IMR-90 (cell line): ENCODE results near the gene AKAP13. TPM values are rescaled to one million over a fixed set of nuclear protein-coding genes. Genes with fewer than 3 reads are reported as not detected.

Source experiments
- ATAC-seq: fragments of 200-7000 bp; cut with Tn5 transposase; 2 replicates; pipeline ENCODE4 v1.9.1; 2020; ENCODE audit warnings: low read depth, mild to moderate bottlenecking, moderate library complexity
- BruUV-seq: library from RNA; stranded (reverse); fragments of 400-500 nt; replicated peaks from 2 replicates; lab custom pipeline; 2021; lab: Mats Ljungman, UMichigan
- CTCF ChIA-PET: fragments of 300-600 bp; formaldehyde crosslinking; extraction: SDS; loops from one replicate; lab custom pipeline; 2021; ENCODE audit warnings: antibody characterized with exemption; lab: Yijun Ruan, JAX
- POLR2A ChIA-PET: fragments of 300-600 bp; sonication (Branson Sonifier 250); formaldehyde crosslinking; loops from one replicate; lab custom pipeline; 2022; ENCODE audit warnings: antibody characterized with exemption; ENCODE audit not compliant: unreplicated experiment; lab: Charles Lee
- DNase-seq: peaks from one replicate; pipeline ENCODE4 v3.0.0; 2013
- H2AFZ ChIP-seq: replicated peaks from 2 replicates; pipeline ENCODE3; 2013; ENCODE audit warnings: low read length, mild to moderate bottlenecking; ENCODE audit not compliant: poor library complexity
- H2AK5ac ChIP-seq: 2 replicates; pipeline ENCODE4 v1.6.1; 2013; ENCODE audit warnings: low read depth, low read length, inconsistent platforms
- H2AK9ac ChIP-seq: replicated peaks from 2 replicates; pipeline ENCODE3; 2013; ENCODE audit warnings: mild to moderate bottlenecking, low read depth, low read length, moderate library complexity; ENCODE audit not compliant: poor library complexity
- H2BK120ac ChIP-seq: 2 replicates; pipeline ENCODE4 v1.6.1; 2013; ENCODE audit warnings: low read depth, low read length, inconsistent platforms
- H2BK15ac ChIP-seq: 3 replicates; pipeline ENCODE4 v1.6.1; 2013; ENCODE audit warnings: low read depth, low read length, inconsistent platforms
- H2BK20ac ChIP-seq: 2 replicates; pipeline ENCODE4 v1.6.1; 2013; ENCODE audit warnings: low read depth, mild to moderate bottlenecking, inconsistent platforms, low read length, moderate library complexity
- H2BK5ac ChIP-seq: 2 replicates; pipeline ENCODE4 v1.6.1; 2013; ENCODE audit warnings: mild to moderate bottlenecking, low read depth, low read length, inconsistent platforms; ENCODE audit not compliant: poor library complexity, severe bottlenecking
- H3K14ac ChIP-seq: replicated peaks from 2 replicates; pipeline ENCODE4 v1.6.1; 2013; ENCODE audit warnings: low read depth, low read length, inconsistent platforms
- H3K18ac ChIP-seq: 2 replicates; pipeline ENCODE4 v1.6.1; 2013; ENCODE audit warnings: low read depth, low read length, control low read depth
- H3K23ac ChIP-seq: 2 replicates; pipeline ENCODE4 v1.6.1; 2013; ENCODE audit warnings: low read depth, low read length, inconsistent platforms
- H3K27ac ChIP-seq: 2 replicates; pipeline ENCODE4 v1.5.1; 2013; ENCODE audit warnings: mild to moderate bottlenecking, control low read depth, low read length; ENCODE audit not compliant: insufficient read depth
- H3K27me3 ChIP-seq: 2 replicates; pipeline ENCODE4 v1.6.1; 2013; ENCODE audit warnings: low read length; ENCODE audit not compliant: control insufficient read depth, insufficient read depth
- H3K36me3 ChIP-seq: 2 replicates; pipeline ENCODE4 v1.6.1; 2013; ENCODE audit warnings: low read length, mixed read lengths; ENCODE audit not compliant: control insufficient read depth, insufficient read depth
- H3K4ac ChIP-seq: 2 replicates; pipeline ENCODE4 v1.6.1; 2013; ENCODE audit warnings: low read depth, low read length, inconsistent platforms
- H3K4me1 ChIP-seq: 2 replicates; pipeline ENCODE4 v1.6.1; 2013; ENCODE audit warnings: low read length, mixed read lengths; ENCODE audit not compliant: control insufficient read depth, insufficient read depth
- H3K4me2 ChIP-seq: 2 replicates; pipeline ENCODE4 v1.6.1; 2013; ENCODE audit warnings: low read depth, mild to moderate bottlenecking, control low read depth, low read length, moderate library complexity
- H3K4me3 ChIP-seq: 2 replicates; pipeline ENCODE4 v1.5.1; 2013; ENCODE audit warnings: low read depth, mild to moderate bottlenecking, control low read depth, low read length, moderate library complexity; ENCODE audit not compliant: insufficient read depth
- H3K56ac ChIP-seq: 2 replicates; pipeline ENCODE4 v1.6.1; 2013; ENCODE audit warnings: low read length, inconsistent platforms; ENCODE audit not compliant: insufficient read depth; ENCODE audit errors: extremely low read depth
- H3K79me1 ChIP-seq, 2 experiments: 2 replicates each; pipeline ENCODE4 v1.6.1; 2013; ENCODE audit warnings: low read length in 2 of 2, inconsistent platforms in 1 of 2, low read depth in 1 of 2
- H3K9ac ChIP-seq: 2 replicates; pipeline ENCODE4 v1.6.1; 2013; ENCODE audit warnings: low read depth, low read length, control low read depth
- H3K9me1 ChIP-seq: 2 replicates; pipeline ENCODE4 v1.6.1; 2013; ENCODE audit warnings: low read length, inconsistent platforms; ENCODE audit not compliant: insufficient read depth
- H3K9me3 ChIP-seq: 2 replicates; pipeline ENCODE4 v1.6.1; 2013; ENCODE audit warnings: low read length; ENCODE audit not compliant: control insufficient read depth, insufficient read depth
- H4K20me1 ChIP-seq: 2 replicates; pipeline ENCODE4 v1.6.1; 2013; ENCODE audit warnings: low read length, inconsistent platforms; ENCODE audit not compliant: insufficient read depth
- H4K5ac ChIP-seq: 2 replicates; pipeline ENCODE4 v1.6.1; 2013; ENCODE audit warnings: mild to moderate bottlenecking, low read depth, low read length, control low read depth
- H4K8ac ChIP-seq, 2 experiments: 2 replicates each; pipeline ENCODE4 v1.6.1; 2013; ENCODE audit warnings: low read depth in 2 of 2, low read length in 2 of 2, control low read depth in 1 of 2, inconsistent platforms in 1 of 2
- H4K91ac ChIP-seq: 2 replicates; pipeline ENCODE4 v1.6.1; 2013; ENCODE audit warnings: low read depth, low read length, inconsistent platforms; ENCODE audit not compliant: insufficient read depth
- POLR2A ChIP-seq: IDR thresholded peaks from 2 replicates; pipeline ENCODE4 v1.6.1; 2012; ENCODE audit warnings: mild to moderate bottlenecking, low read depth, low read length
- WGBS, 2 experiments: methylation state at CpG; one replicate each; pipeline versions ENCODE4 v1.1.5 to v1.1.7; 2013; ENCODE audit warnings: missing lambda C conversion rate in 2 of 2; ENCODE audit not compliant: insufficient read length in 1 of 2; ENCODE audit errors: extremely low coverage in 2 of 2; 5-methylcytosine and 5-hydroxymethylcytosine counted together
- dilution Hi-C: fragments of 300-500 bp; cut with HindIII; formaldehyde crosslinking; loops from one replicate; pipeline ENCODE4 v1.14.3; 2018; ENCODE audit warnings: low sequenced_read_pairs; ENCODE audit not compliant: unreplicated experiment
- in situ Hi-C: fragments of 300-500 bp; cut with MboI; formaldehyde crosslinking; loops from 3 replicates; pipeline ENCODE4 v1.14.3; 2019; ENCODE audit warnings: low sequenced_read_pairs, inconsistent platforms, mixed read lengths
- intact Hi-C: fragments of 100-400 bp; cut with micrococcal nuclease; formaldehyde crosslinking; loops from 2 replicates; pipeline ENCODE4 v1.10.0; 2022
- polyA plus RNA-seq, 3 experiments: library from polyadenylated mRNA; depleted of rRNA; stranded (reverse); fragments of >200 nt; gene quantifications; 2 replicates each; pipeline ENCODE4 v1.2.3, GENCODE V29; 2012; ENCODE audit warnings: low replicate concordance in 1 of 3
- total RNA-seq: library from RNA; depleted of rRNA; stranded (reverse); fragments of >200 nt; gene quantifications from 2 replicates; pipeline ENCODE4 v1.2.3, GENCODE V29; 2012

AKAP13 gene
- total and polyA plus RNA-seq, 2 of the 4 experiments (the other 2 are of a cell fraction), result 10.4 to 46.4 TPM

DNA sequence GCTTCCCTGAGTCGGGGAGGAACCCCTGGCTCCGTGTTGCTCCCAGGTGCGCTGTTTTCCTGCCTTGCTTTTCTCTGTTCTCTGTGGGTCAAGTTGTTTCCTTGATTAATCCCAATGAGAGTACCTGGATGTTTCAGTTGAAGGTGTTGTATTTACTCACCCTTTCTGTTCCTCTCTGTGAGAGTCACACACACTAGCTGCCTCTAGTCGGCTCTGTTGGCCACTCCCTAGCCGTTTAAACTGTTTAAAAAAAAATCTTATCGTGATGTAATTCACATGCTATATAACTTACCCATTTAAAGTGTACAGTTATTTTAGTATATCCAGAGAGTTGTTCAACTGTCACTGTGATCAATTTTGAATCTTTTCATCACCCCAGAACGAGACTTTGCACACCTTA, 74.0 kb downstream of the AKAP13 start:
- no peak overlapping the region for H3K4me2 ChIP-seq
- no peak overlapping the region for H3K4ac ChIP-seq
- no peak overlapping the region for H2BK120ac ChIP-seq
- ChIA-PET POLR2A (no interaction called here), CTCF (no interaction called here)
- H4K5ac ChIP-seq, result no peak overlapping the region
- no TSS peak for BruUV-seq
- H2AK5ac ChIP-seq, result no peak overlapping the region
- H3K56ac ChIP-seq, result no peak overlapping the region
- H3K23ac ChIP-seq, result no peak overlapping the region
- no peak overlapping the region for H3K18ac ChIP-seq
- no peak overlapping the region for H3K4me3 ChIP-seq
- peaks cover 42% of the 10 kb centered on the region for H4K20me1 ChIP-seq
- intact Hi-C loops, result no loop called here
- no peak overlapping the region for H3K14ac ChIP-seq
- no peaks in the 10 kb centered on the region; the same call in 1 of the 2 replicates for H3K9me1 ChIP-seq
- no peak overlapping the region for H2AK9ac ChIP-seq
- dilution Hi-C loops, result no loop called here
- H3K36me3 ChIP-seq, result no peaks in the 10 kb centered on the region
- no peak overlapping the region for H3K27ac ChIP-seq
- peaks cover 42 to 67% of the 10 kb centered on the region in 2 experiments for H3K79me1 ChIP-seq
- WGBS, 2 experiments, result 83% methylated on average over 1 of the region's 7 CpGs; no CpG with 5 or more reads in 1 of the 2 experiments
- TF ChIP-seq POLR2A, result no peak
- no peak overlapping the region for H2BK20ac ChIP-seq
- H3K27me3 ChIP-seq, result no peaks in the 10 kb centered on the region
- no peak overlapping the region for H2AFZ ChIP-seq
- H3K4me1 ChIP-seq, result no peaks in the 10 kb centered on the region; the same call in 1 of the 2 replicates
- no peak overlapping the region for H4K91ac ChIP-seq
- DNase-seq (no peak), ATAC-seq (no peak)
- peaks cover 4% of the 10 kb centered on the region; the same call in 1 of the 2 replicates for H3K9me3 ChIP-seq
- H2BK5ac ChIP-seq, result no peak overlapping the region
- in situ Hi-C loops, result no loop called here
- no peak overlapping the region for H4K8ac ChIP-seq
- no peak overlapping the region for H2BK15ac ChIP-seq
- H3K9ac ChIP-seq, result no peak overlapping the region
